Sigmoid colon (tissue), 4 donors: ENCODE data around the gene UFM1.

ENCODE experiments used
- EP300 ChIP-seq, 4 donors: sonication (generic); formaldehyde crosslinking; IDR thresholded peaks; one replicate each; pipeline ENCODE4 v1.6.1; 2017; ENCODE audit warnings: antibody characterized with exemption in 4 of 4
- POLR2A ChIP-seq, 2 donors: fragments of 450-650 bp; IDR thresholded peaks; one replicate each; pipeline ENCODE4 v1.6.1; 2016; ENCODE audit warnings: antibody characterized with exemption in 2 of 2, mild to moderate bottlenecking in 2 of 2, moderate library complexity in 2 of 2
- TF ChIP-seq, protein P1 (sequence below), 4 experiments: fragments of 450-650 bp in 3 of 4; fragments of 200-600 bp in 1 of 4; IDR thresholded peaks; one replicate each; pipeline ENCODE4 v1.5.1; 2016 to 2019; ENCODE audit warnings: antibody characterized with exemption in 4 of 4, mild to moderate bottlenecking in 3 of 4, moderate library complexity in 2 of 4

DNA sequence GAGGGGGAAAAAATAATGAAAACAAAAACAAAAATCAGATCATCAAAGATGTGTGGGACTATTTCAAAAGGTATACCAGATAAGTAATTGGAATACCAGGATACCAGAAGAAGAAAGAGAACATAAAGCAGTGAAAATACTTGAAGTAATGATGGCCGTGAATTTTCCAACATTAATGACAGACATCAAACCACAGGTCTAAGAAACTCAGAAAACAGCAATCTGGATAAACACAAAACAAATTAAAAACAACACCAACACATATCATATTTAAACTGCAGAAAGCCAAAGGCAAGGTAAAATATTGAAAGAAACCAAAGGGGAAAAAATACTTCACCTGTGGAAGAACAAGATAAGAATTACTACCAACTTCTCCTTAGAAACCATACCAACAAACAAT, 24.2 kb upstream of the UFM1 start:
- TF ChIP-seq POLR2A (IDR thresholded peaks at IDR 0.05): no peak
- TF ChIP-seq, protein P1, sequence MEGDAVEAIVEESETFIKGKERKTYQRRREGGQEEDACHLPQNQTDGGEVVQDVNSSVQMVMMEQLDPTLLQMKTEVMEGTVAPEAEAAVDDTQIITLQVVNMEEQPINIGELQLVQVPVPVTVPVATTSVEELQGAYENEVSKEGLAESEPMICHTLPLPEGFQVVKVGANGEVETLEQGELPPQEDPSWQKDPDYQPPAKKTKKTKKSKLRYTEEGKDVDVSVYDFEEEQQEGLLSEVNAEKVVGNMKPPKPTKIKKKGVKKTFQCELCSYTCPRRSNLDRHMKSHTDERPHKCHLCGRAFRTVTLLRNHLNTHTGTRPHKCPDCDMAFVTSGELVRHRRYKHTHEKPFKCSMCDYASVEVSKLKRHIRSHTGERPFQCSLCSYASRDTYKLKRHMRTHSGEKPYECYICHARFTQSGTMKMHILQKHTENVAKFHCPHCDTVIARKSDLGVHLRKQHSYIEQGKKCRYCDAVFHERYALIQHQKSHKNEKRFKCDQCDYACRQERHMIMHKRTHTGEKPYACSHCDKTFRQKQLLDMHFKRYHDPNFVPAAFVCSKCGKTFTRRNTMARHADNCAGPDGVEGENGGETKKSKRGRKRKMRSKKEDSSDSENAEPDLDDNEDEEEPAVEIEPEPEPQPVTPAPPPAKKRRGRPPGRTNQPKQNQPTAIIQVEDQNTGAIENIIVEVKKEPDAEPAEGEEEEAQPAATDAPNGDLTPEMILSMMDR (IDR thresholded peaks at IDR 0.05): no peak
- TF ChIP-seq EP300 (IDR thresholded peaks at IDR 0.05): no peak
